8988T (cell line): ENCODE data around the gene TCEAL3.
"Not testable (repeated sequence)": the region's sequence is repeated elsewhere in the genome, so short reads cannot be mapped to it uniquely, and the experiment has no call there.

ENCODE experiments used
- DNase-seq: peaks from one replicate; pipeline ENCODE4 v3.0.0; 2011

Gene TCEAL3, protein sequence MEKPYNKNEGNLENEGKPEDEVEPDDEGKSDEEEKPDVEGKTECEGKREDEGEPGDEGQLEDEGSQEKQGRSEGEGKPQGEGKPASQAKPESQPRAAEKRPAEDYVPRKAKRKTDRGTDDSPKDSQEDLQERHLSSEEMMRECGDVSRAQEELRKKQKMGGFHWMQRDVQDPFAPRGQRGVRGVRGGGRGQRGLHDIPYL

DNA sequence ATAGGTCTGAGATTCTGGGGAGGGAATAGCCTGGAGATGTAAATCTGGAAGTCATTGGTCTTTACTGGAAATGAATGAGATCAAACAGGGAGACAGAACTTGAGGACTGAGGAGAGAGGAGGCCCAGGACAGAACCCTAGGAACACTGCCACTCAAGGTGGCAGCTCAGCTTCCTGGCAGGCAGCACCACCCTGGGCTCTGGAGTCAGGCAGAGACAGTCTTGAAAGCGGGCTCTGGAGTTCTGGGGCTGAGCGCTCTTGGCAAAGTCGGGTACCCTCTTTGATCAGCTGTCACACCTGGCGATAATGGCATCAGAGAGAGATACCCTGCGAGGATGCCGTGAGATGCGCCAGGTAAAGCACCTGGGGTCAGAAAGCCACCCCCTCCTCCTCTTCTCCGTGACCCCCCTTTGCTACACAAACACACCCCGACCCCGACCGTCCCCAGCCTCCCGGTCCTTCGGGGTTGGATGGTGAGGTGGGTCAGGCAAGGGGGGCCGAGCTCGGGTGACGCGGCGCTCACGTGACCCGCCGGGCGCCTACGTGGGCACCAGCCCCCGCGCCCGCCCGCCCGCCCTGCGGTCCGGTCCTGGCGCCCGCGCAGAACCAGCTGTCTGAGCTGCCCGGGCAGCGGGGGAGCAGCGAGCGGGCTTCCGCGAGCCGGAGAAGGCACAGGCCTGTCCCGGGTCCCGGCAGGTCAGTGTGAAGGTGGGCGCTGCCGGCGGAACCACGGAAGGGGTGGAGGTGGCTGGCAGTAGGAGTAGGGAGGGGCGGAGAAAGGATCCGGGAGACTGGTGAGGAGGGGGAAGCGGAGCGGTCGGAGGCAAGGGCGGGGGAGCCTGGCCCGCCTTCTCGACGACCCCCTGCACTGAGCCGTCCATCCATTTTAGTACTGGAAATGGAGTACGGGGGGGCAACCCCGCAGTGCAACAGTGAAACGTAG lies at the start of gene TCEAL3:
TSS of gene TCEAL3 (plus strand) at position 600 of the 942 bp plus-strand sequence. CDS start 1,102 bp downstream, outside the sequence.
- no peak for DNase-seq

DNA sequence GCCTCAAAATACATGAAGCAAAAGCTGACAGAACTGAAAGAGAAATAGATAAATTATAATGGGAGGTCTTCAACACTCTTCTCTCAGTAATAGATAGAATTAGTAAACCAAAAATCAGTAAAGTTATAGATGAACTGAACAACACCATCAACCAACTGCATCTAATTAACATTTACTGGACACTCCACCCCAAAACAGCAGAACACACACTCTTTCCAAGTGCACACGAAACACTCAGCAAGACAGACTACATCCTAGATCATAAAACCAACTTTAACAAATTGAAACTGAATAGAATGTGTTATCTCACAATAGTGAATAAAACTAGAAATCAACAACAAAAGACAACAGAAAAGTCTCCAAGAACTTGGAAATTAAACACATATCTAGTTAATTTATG lies 47.5 kb upstream of the TCEAL3 start:
- DNase-seq, result no peak

DNA sequence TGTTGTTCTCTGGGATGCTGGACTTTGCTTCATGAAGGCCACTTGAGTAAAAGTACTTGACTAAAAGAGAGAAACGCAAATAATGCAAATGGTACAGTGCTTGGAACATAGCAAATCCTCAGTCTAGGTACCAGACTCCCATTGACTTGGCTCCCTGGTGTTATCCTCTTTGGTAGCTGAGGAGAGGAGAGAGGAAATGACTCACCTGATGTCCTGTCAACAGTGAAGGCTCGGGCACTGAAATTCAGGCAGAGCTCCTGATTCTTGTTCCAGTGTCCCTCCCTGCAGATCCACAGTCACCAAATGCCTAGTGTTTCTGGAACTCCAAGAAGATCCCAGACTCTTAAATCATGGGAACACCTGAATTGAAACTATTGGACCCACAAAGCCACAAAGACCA lies 45.0 kb upstream of the TCEAL3 start:
- no peak for DNase-seq

DNA sequence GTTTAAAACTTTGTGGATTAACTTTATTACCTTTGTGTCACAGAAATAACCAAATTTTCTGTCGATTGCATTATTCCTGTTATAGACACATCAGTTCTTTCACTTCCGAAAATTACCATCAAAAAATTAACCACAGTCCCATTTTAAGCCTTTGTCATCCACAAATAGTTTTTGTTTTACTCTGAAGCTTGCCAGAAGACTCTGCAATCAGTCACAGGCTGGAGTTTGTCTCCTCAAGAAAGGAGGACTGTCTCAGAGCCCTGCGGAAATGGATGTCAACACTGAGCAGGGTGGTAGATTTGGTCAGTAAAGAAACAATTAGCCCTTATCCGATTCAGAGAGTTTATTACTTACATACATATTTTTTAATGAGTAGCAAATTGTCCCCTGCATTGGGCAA lies 42.6 kb upstream of the TCEAL3 start:
- no peak for DNase-seq

DNA sequence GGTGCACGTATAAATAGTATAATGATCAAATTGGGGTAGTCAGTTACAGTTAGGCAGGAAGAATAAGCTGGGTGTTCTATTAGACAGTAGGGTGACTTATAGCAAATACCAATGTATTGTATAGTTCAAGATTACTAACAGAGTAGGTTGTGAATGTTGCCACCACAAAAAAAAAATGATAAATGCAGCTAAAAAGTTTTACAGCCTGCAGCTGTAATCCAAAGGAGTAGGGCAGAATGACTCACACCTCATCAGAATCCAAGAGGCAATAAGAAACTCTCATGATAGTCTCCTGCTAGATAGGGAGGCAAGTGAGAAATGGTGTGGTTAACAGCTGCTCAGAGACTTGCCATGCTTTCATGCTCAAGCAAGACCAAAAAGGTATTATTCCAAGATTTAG lies 42.0 kb upstream of the TCEAL3 start:
- DNase-seq, result no peak

DNA sequence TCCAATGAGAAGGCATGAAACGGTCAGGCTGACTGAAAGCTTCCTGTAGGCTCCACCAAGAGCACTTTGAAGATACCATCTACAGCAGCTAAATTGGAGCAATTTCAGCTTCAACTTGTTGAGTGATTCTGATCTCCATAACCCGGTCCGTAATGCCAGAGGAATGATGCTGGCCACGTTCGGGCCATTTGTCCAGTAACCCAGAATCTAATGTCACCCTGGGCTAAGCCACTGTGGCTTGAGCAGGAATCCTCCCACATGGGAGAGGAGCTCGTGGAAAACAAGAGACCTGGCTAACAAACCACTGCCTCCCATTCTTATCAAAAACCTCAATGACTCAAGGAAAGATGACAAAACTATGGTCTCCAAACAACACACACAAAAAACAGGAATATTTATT lies 36.6 kb upstream of the TCEAL3 start:
- no peak for DNase-seq

DNA sequence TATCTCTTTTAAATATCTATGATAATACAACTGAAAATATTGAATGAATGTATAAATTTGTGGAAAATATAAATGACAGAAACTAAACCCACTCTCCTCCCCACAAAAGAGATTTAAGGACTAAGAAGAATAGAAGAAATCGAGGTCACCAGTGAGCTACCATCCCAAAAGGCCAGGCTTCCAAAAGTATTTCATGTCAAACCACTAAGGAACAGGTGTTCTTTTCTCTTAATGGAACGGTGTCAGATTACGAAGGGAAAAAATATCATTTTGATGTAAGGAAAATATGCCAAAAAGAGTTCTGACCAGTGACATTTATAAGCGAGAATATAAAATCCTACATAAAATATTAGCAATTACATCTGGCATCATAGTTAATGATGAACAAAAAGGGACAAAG lies 36.0 kb upstream of the TCEAL3 start:
- no peak for DNase-seq

DNA sequence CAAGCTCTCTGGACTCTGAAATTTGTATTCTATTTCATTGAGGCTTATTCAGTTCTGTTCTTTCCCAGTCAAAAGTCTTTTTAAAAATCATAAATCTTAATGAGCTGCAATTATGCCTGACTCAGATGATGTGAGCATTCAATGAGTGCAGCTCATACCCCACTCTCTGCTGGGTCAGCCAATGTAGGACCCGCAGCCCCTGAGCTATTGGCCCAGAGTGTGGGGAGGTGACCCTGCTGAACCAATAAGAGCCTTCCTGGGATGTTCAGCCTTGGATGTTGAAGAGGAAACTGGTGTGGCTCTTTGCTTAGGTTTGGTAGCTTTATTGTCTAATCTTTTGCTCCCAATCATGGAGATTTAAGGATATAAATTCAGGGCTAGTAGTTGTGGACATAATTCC lies 34.6 kb upstream of the TCEAL3 start:
- no peak for DNase-seq

DNA sequence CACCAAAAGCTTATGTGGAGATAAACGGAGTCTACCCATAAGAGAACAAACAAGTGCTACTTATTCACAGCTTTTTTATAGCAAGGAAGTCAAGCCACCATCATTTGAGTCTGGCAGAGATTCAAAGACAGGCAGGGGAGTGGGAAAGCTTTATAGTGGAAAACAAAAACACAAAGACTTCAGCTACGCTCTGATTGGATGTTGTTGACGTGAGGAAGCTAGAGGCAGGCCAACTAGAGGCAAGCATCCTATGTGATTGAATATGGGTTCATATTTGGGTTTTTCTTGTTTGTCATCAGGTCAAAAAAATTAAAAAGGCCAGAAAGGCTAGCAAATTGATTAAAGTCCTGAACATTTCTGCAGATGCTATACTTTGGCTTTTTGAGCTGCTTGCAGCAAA lies 23.2 kb upstream of the TCEAL3 start:
- DNase-seq, result no peak

DNA sequence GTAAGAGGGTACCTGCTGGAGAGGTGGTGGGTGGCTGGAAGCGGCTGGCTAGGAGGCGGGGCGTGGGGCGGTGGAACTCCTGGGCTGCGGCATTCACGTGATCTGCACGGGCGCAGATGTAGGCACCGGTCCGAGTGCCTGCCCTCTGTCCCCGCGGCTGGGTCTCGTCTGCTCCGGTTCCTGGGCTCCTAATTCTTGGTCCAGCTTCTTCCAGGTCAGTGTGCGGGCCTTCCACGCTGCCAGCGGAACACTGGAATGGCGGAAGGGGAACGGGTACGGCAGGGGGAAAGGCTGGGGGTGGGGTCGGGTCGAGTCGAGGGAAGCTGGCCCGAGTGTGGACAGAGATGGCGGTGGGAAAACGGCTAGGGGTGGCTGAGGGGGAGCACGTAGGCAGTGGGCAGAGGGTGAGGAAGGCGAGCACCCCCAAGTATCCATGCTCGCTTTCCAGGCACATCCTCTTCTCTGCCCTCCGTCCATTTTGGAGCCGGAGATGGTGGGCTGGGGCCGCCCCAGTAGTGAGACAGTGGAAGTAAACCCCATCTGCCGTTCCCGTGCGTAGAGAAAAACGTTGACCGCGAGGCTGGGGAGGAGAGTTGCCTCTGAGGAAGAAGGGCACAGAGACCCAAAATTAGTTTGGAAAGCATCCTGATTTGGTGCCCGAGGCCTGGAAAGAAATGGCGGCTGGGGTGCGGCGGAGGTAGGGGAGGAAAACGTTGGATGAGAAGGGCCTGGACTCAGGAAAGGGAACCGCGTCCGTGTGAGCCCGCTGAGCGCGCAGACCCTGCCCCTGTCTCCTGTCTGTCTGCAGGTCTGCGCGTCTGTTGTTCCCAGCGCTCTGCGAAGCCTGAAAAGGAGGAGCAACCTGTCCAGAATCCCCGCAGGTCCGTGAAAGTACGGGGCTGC lies 22.1 kb upstream of the TCEAL3 start, which contains the start of gene TCEAL4:
TSS of gene TCEAL4 (plus strand) at position 105 of the 903 bp plus-strand sequence. CDS start 1,161 bp downstream, outside the sequence.
- no peak for DNase-seq

DNA sequence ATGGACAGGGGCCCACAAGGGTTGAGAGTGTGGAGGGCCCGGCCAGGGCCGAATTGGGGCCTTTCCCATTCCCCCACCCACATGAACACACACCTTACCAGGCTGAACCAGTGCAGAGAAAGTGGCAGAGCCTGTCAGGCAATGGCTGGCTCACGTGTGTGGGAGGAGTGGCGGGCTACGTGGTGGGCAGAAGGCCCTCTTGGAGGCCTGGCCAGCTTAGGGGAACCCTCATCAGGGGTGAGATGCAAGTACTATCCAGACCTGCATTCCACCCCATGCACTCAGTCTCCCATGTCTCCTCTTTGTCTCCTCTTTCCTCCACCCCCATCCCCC lies 21.5 kb upstream of the TCEAL3 start:
- no peak for DNase-seq

DNA sequence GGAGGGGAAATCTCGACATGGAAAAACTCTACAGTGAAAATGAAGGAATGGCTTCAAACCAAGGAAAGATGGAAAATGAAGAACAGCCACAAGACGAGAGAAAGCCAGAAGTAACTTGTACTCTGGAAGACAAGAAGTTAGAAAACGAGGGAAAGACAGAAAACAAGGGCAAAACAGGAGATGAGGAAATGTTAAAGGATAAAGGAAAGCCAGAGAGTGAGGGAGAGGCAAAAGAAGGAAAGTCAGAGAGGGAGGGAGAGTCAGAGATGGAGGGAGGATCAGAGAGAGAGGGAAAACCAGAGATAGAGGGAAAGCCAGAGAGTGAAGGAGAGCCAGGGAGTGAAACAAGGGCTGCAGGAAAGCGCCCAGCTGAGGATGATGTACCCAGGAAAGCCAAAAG lies 21.1 kb upstream of the TCEAL3 start:
- DNase-seq, result no peak

DNA sequence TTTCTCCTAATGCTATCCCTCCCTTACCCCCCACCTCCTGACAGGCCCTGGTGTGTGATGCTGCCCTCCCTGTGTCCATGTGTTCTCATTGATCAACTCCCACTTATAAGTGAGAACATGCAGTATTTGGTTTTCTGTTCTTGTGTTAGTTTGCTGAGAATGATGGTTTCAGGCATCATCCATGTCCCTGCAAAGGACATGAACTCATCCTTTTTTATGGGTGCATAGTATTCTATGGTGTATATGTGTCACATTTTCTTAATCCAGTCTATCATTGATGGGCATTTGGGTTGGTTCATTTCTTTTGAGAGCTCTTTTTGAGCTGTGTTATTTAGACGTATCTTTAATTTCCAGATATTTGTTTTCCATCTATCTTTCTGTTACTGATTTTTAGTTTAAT lies 15.5 kb upstream of the TCEAL3 start:
- DNase-seq, result not testable (repeated sequence)

DNA sequence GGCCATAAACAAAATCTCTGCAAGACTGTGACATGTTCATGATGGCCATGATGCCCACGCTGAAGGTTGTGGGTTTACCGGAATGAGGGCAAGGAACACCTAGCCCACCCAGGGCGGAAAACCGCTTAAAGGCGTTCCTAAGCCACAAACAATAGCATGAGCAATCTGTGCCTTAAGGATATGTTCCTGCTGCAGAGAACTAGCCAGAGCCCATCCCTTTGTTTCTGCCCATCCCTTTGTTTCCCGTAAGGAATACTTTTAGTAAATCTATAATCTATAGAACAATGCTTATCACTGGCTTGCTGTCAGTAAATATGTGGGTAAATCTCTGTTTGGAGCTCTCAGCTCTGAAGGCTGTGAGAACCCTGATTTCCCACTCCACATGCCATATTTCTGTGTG lies 12.6 kb upstream of the TCEAL3 start:
- DNase-seq, result not testable (repeated sequence)

DNA sequence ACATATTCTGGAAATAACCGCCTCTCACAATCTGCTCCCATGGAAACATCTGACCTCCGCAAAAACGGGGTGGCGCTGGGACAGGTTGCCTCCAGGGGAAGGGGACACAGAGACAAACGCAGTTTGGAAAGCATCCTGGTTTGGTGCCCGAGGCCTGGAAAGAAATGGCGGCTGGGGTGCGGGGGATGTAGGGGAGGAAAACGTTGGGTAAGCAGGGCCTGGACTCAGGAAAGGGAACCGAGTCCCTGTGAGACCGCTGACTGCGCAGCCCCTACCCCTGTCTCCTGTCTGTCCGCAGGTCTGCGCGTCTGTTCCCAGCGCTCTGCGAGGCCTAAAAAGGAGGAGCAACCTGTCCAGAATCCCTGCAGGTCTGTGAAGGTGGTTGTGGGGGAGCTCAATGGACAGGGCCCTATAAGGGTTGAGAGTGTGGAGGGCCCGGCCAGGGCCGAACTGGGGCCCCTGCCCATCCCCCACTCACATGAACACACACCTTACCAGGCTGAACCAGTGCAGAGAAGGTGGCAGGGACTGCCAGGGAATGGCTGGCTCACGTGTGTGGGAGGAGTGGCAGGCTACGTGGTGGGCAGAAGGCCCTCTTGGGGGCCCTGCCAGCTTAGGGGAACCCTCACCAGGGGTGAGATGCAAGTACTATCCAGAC lies 672 bp downstream of the TCEAL3 start:
- no peak for DNase-seq

DNA sequence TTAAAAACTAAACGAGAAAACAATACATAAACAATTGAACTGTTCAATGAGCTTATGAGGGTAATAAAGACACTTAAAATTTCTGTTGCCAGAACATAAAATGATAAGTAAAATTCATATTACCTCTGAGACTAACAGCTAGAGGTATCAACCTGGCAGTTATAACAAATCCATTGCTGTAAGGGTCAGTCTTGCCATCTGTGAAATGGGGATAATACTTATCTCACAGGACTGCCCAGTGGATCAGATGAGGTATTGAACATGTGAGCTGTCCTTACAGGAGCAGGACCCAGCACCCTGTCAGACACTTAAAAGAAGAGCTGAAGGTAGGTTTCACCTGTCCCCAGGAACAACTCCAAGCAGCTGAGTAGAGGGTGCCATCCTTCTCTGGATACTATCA lies 2.5 kb downstream of the TCEAL3 start:
- no peak for DNase-seq

DNA sequence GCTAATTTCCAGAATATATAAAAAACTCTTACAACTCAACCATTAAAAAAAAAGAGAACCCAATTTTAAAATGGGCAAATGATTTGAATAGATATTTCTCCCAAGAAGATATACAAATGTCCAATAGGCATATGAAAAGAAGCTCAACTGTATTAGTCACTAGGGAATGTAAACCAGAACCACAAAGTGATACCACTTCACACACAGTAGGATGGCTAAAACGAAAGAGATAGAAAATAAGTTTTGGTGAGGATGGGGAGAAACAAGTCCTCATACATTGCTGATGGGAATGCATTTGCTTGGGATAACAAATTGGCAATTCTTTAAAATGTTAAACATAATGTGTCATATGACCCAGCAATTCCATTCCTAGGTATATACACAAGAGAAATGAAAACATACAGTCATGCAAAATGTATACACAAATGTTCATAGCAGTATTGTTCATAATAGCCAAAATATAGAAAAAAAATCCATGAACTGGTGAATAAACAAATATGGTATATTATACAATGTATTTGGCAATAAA lies 5.7 kb downstream of the TCEAL3 start:
- no peak for DNase-seq

DNA sequence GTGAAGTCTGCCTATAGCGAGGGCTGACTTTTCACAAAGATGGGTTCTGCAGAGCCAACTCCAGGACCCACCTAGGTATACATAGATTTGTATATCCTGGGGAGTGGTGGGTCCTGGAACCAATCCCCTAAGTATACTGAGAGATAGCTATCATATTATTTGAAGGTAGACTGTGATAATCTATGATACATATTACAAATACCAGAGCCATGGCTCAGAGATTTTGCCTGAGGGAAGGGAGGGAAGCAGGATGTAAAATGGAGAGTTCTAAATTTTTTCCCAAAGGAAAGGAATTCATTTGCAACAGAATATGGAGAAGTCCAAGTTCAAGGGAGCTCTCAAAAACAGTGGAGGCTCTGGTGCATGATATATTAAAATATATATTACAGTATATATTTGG lies 7.2 kb downstream of the TCEAL3 start:
- no peak for DNase-seq

DNA sequence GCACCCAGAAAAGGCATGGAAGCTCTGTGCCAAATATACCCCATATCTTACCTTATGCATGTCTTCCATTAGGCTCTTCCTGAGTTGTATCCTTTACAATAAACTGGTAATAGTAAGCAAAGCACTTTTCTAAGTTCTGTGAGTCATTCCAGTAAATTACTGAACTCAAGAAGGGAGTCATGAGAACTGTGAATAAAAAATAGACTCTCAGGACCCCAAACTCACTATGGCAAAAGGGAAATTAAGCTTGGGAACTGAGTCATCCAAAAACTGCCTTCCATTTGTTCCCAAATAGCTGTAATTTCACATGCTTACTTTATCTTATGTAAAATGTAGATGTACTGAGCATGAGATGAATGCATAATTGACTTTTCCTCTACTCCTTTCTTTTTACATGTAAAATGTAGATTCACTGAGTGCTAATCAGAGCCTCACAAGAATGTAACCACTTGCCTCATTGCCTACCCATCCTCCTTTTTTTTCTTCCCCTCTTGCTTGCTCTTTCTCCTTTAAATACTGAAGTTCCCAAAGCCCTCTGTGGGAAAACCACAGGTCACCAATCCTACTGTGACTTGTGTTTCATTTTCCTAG lies 8.1 kb downstream of the TCEAL3 start:
- no peak for DNase-seq

DNA sequence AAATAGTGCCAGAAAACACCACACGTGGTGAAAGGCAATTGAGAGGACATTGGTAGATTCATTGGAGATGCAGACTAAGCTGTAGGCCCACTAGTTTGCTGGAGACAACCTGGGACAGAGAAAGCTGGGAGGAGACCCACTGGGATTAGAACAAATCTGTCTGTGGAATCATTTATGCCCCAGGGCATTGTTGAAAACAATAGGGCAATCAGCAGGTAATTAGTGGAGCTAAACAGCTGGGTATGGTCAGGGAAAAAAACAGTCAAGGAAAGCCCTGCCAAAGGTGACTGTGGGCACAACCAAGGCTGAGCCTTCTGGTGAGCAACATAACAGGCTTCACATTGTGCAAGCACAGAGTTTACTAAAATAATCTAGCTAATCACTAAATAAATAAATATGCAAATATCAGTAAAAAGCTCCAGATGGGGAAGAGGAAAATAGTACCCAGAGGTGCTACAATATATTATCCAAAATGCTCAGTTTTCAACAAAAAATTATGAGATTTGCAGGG lies 9.0 kb downstream of the TCEAL3 start:
- no peak for DNase-seq

DNA sequence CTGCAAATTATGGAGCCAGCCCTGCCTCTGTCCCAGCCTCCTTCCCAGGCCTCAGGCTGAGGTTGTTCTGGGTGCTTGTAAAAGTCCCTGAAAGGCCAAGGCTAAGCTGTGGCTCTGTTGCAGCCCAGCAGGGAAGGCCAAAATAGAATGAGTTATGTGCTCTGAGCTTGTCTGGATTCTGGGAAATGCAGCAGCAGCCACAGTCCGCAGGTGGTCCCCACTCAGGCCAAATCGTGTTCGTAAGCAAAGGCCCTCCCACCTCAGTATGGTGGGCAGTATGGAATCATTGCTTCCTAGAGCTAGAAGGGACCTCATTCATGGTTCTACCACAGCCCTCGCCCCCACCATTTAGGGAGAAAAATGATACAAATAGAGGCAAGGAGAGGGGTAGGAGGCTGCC lies 16.3 kb downstream of the TCEAL3 start:
- no peak for DNase-seq

DNA sequence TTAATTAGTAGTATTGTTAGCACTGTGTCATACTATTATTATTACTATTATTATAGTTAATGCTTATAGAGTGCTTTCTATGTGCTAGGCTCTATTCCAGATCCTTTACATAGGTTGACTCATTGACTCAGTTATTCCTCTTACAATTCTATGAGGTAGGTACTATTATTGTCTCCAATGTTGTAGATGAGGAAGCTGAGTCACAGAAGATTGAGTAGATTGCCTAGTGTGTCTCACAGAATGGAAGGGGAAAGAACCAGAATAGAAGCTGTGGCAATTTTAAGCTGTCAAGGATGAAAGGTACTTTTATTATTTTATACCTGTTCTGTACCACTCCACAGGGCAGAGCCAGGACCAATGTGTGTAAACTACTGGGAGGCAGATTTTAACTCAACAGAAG lies 19.1 kb downstream of the TCEAL3 start:
- DNase-seq, result no peak
